ENCODE results near the gene NKAPL.

Gene NKAPL

GRCh38 chr6:28258877-28259777 is at the start of gene NKAPL:
Gene NKAPL (plus strand): TSS chr6:28259297. CDS start chr6:28259372, 75 bp downstream.
- peak; percentile 93 for DNase-seq

- peak; percentile 32 for DNase-seq
Observed at GRCh38 chr6:28209753-28210535, 49.2 kb upstream of the NKAPL start.

- DNase-seq, result no peak
Observed at GRCh38 chr6:28211840-28212509, 47.1 kb upstream of the NKAPL start.

DNA sequence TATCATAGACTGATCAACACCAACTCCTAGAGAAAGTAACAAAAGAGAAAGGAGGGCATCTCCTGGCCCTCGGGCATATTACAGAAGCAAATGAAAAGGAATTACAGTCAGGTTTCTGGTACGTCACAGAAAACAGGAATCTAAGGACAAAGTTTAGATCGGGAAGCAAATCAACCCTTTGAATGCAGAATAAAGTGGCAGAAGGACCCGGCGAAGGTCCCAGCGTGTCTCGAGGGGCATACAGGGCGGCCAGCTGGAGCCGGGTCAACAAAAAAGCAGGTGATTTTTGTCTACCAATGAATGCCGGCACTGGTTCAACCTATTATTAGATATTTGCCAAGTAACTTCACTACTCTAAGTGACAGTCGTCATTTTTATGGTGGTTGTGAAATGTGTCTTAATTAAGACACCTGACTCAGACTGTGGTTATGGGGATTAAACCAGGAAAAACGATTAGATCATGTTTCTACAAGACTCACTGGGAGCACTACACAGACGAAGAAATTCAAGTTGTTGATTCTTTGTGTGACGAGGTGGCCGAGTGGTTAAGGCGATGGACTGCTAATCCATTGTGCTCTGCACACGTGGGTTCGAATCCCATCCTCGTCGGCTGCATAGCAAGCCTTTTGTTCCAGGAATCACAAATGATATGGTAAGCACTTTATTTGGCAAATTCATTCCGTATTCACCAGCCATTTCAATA is 46.4 kb upstream of the NKAPL start:
- DNase-seq, result peak; percentile 89

GRCh38 chr6:28213213-28213523 is 45.9 kb upstream of the NKAPL start:
- no peak for DNase-seq

- no peak for DNase-seq
Observed at GRCh38 chr6:28215425-28215824, 43.7 kb upstream of the NKAPL start.

GRCh38 chr6:28217890-28218289 is 41.2 kb upstream of the NKAPL start:
- no peak for DNase-seq

DNA sequence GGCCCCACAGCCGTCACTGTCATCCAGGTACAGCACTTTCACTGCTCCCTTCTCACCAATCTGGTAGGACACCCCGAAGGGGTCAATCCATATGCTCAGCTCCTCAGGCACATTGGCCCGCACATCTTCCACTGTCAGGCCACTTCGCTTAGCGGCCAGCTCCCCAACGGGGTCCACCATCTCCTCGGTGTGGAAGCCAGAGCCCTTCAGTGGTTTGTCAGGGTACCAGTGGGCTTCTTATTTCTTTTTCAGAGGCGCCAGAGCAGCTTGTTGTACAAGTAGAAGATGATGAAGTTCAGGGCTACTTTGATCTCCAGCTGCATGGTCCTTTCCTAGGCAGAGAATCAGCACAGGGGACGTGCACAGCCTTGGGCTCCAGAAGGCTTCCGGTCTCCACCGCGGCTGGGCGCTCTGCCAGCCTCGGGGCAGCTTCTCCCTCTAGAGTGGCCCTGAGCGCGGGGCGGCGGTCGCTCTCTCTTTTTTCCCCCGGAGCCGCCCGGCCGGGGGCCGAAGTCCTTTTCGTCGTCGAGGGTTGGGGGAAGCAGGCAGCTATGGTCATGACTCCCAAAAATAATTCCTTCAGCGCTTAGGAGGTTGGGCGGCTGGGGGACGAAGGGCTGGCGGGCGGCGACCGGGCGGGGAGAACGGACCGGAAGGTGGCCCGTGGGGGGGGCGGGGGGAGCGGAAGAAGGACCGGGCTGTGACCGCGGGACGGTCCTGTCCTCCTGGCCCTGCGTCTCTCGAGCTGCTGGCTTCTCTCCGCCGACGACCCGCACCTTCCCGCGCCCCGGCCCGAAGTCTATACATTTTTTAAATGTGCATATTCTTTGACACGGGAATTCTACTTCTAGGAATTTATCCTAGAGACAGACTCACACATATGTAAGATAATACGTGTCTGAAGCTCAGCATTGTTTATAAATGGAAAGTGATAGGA is 40.5 kb upstream of the NKAPL start:
- peak; percentile 61 for DNase-seq

DNA sequence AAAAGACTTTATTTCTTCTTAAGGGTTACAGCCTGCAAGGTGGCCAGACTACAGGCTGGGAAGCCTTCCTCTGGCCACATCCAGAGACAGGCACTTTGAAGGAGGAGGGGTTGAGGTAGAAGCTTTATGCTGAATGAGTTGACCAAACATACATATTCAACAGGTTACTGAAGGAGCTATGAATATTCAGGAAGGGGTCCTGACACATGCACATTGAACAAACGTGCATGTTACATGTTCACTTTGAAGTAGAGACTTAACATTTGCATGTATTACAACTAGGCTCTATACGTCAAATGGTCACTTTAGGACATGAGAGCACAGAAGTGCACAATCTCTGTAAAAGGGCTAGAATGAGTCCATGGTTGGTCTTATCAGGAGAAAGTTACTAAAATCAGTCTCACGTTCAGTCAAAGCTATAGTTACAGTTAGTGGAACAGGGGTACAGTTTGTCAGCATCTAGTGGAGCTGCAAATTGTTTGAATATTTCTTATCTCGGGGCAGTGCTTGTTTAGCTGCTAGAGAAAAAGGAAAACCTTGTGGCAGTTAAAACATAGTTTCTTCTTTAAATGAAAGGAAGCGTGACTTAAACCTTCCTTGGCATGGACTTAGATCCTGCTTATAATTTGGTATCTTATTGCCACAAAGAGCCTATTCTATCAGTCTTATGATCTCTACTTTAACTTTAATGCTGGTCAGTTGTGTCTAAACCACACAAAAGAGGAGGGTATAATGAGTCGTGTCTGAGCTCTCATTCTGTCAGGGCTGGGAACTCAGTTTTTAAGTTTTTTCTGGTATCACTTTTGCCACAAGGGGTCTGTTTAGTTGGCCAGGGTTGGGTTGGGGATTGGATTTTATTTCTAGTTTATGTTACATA is 38.6 kb upstream of the NKAPL start:
- no peak for DNase-seq

GRCh38 chr6:28224131-28225055 is 34.7 kb upstream of the NKAPL start:
- DNase-seq, result no peak

DNA sequence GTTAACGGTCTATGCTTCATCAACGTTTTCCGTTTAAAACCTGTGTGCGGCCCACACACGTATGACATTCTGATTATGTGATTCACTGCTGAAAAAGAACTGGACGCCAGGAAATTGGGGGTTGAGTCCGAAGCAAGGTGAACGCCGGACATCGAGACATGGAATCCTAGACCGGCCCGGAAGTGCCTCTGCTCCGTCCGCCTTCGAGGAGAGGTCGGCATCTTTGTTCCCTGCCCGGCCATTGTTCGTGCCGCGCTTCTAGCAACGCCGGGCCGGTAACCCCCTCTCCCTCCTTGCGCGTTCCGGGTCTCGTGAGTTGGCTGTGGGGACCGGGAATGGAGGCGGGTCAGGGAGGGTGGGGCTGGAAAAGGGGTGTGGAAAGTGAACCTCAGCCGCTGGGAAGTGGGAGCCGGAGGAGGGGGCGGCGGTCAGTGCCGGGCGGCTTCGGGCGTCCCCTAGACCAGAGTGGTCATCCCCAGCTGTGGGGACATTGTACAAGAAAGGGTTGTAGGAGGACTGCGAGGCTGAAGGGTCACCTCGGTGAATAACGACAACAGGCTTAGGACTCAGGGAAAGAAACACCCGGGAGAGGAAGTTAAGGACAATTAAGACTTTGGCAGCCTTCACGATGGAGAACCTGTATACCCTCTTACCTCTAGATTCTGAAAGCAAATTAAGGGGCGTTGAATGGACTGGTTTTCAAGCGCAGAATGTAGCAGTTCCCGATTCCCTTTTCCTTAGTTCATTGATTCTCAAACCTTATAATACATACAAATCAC is 33.9 kb upstream of the NKAPL start, which contains the start of gene ZSCAN9:
ZSCAN9 (plus strand) TSS at position 220 of the 779 bp plus-strand sequence. CDS start 1,810 bp downstream, outside the sequence.
- DNase-seq, result peak; percentile 64

DNA sequence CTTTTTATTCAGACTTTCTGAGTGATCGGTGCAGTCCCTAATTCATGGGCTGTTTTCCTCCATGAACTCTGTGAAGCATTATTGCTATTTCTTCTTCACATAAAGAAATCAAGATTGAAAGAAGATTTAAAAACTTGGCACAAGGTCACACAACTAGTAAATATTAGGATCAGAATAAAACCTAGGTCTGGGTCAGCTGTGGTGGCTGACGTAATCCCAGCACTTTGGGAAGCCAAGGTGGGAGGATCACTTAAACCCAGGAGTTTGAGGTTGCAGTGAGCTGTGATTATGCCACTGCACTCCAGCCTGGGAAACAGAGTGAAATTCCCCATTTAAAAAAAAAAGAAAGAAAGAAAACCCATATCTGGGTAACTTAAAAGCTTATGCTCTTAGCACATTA is 32.6 kb upstream of the NKAPL start:
- no peak for DNase-seq

GRCh38 chr6:28232785-28233184 is 26.3 kb upstream of the NKAPL start:
- DNase-seq, result no peak

- DNase-seq, result peak; percentile 68
Observed at GRCh38 chr6:28235912-28236452, 23.1 kb upstream of the NKAPL start.

- DNase-seq, result no peak
Observed at GRCh38 chr6:28239636-28240035, 19.5 kb upstream of the NKAPL start.

DNA sequence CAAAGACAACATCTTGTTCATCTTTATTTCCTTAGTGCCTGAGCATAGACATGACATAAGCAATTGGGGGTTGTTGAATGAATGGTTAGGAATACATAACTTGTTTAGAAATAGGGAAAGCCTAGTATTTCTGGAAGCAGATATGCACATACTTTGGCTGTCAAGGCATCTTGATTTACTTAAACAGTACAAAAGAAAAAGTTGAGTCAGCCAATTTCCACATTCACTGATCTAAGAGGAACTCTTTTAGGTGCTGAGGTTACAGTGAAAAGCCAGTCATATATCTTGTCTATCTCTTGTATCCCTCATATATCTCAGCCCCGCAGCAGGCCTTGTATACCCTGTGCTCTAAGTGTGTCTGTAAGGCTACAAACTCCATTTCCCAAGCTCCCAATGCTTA is 18.6 kb upstream of the NKAPL start:
- peak; percentile 55 for DNase-seq

GRCh38 chr6:28243946-28244345 is 15.2 kb upstream of the NKAPL start:
- no peak for DNase-seq
